GM12878 (cell line): ENCODE measurements around the gene GNAI2. TPM values are rescaled to one million over a fixed set of nuclear protein-coding genes. Genes with fewer than 3 reads are reported as not detected.

Experiments used
- ATAC-seq: fragments of 200-7000 bp; cut with Tn5 transposase; 3 replicates; pipeline ENCODE4 v1.9.1; 2020; ENCODE audit warnings: mild to moderate bottlenecking, moderate library complexity
- BruUV-seq: library from RNA; stranded (reverse); fragments of 400-500 nt; replicated peaks from 2 replicates; lab custom pipeline; 2021; lab: Mats Ljungman, UMichigan
- CTCF ChIA-PET: fragments of 300-600 bp; sonication (Branson Sonifier 250); formaldehyde crosslinking; extraction: SDS; loops from one replicate; lab custom pipeline; 2021; ENCODE audit warnings: inconsistent platforms; lab: Yijun Ruan, JAX
- POLR2A ChIA-PET: fragments of 350-600 bp; formaldehyde crosslinking; extraction: SDS; loops from one replicate; lab custom pipeline; 2021; ENCODE audit warnings: inconsistent platforms; lab: Charles Lee
- RAD21 ChIA-PET: fragments of 300-600 bp; sonication (Branson Sonifier 250); formaldehyde crosslinking; loops from one replicate; lab custom pipeline; 2023; ENCODE audit warnings: antibody characterized with exemption; ENCODE audit not compliant: unreplicated experiment; lab: Charles Lee
- SMC1A ChIA-PET: fragments of 300-600 bp; sonication (Branson Sonifier 250); formaldehyde crosslinking; loops from one replicate; lab custom pipeline; 2023; ENCODE audit not compliant: unreplicated experiment, uncharacterized antibody; lab: Charles Lee
- DNase-seq: peaks from one replicate; pipeline ENCODE4 v3.0.0-alpha.2; 2011; ENCODE audit warnings: low read depth, low spot score
- FAIRE-seq: peaks from 3 replicates; lab custom pipeline; 2011; peaks lifted over from hg19 to GRCh38; lab: Jason Lieb, UNC
- H2AFZ ChIP-seq: 2 replicates; pipeline ENCODE4 v1.6.0; 2011; ENCODE audit warnings: low read depth, low read length, control low read depth; ENCODE audit not compliant: control insufficient read depth
- H3K27ac ChIP-seq: 2 replicates; pipeline ENCODE4 v1.5.1; 2011; ENCODE audit warnings: control low read depth; ENCODE audit not compliant: control insufficient read depth, insufficient read depth
- H3K27me3 ChIP-seq, 2 experiments: replicated peaks in 1 of 2; 2 replicates each; pipeline versions ENCODE4 v1.6.0 to v1.6.1; 2011; ENCODE audit warnings: low read length in 1 of 2; ENCODE audit not compliant: control insufficient read depth in 2 of 2, insufficient read depth in 2 of 2
- H3K36me3 ChIP-seq, 2 experiments: 2 replicates each; pipeline ENCODE4 v1.5.1; 2011; ENCODE audit warnings: low read length in 1 of 2; ENCODE audit not compliant: control insufficient read depth in 2 of 2, insufficient read depth in 2 of 2
- H3K4me1 ChIP-seq: 2 replicates; pipeline ENCODE4 v1.6.1; 2011; ENCODE audit warnings: mild to moderate bottlenecking, low read length, moderate library complexity, mixed read lengths; ENCODE audit not compliant: control insufficient read depth, insufficient read depth
- H3K4me2 ChIP-seq: 2 replicates; pipeline ENCODE4 v1.6.0; 2011; ENCODE audit warnings: control low read depth; ENCODE audit not compliant: control insufficient read depth, insufficient read depth
- H3K4me3 ChIP-seq: fragments of 200-600 bp; sonication (generic); 2 replicates; pipeline ENCODE4 v1.5.1; 2016
- H3K79me2 ChIP-seq: 2 replicates; pipeline ENCODE4 v1.6.0; 2011; ENCODE audit warnings: low read length; ENCODE audit not compliant: control insufficient read depth, insufficient read depth
- H3K9ac ChIP-seq: 2 replicates; pipeline ENCODE4 v1.8.0; 2011; ENCODE audit warnings: low read length, control low read depth, mixed read lengths; ENCODE audit not compliant: control insufficient read depth, insufficient read depth
- H3K9me3 ChIP-seq: replicated peaks from 3 replicates; pipeline ENCODE4 v1.5.1; 2011; ENCODE audit warnings: mild to moderate bottlenecking, low read length; ENCODE audit not compliant: control insufficient read depth, insufficient read depth
- H4K20me1 ChIP-seq: 2 replicates; pipeline ENCODE4 v1.6.0; 2011; ENCODE audit not compliant: control insufficient read depth, insufficient read depth
- CBX3 ChIP-seq: fragments of 200-600 bp; sonication (generic); IDR thresholded peaks from 2 replicates; pipeline ENCODE4 v1.6.1; 2016; ENCODE audit warnings: low read depth, borderline replicate concordance
- EZH2 ChIP-seq: IDR thresholded peaks from 2 replicates; pipeline ENCODE4 v1.6.1; 2012; ENCODE audit warnings: low read depth, mild to moderate bottlenecking, control low read depth, inconsistent platforms, low read length, borderline replicate concordance; ENCODE audit not compliant: control insufficient read depth
- FOS ChIP-seq: IDR thresholded peaks from 3 replicates; pipeline ENCODE4 v1.6.1; 2011; ENCODE audit warnings: borderline replicate concordance; ENCODE audit not compliant: insufficient read length; ENCODE audit errors: extremely low read depth
- GABPA ChIP-seq: IDR thresholded peaks from 2 replicates; pipeline ENCODE4 v1.6.1; 2014; ENCODE audit warnings: antibody characterized with exemption, low read depth, mild to moderate bottlenecking, inconsistent platforms
- IKZF1 ChIP-seq: fragments of 450-650 bp; conservative IDR thresholded peaks from 2 replicates; pipeline ENCODE4 v1.6.1; 2017; ENCODE audit warnings: antibody characterized with exemption, mild to moderate bottlenecking
- JUND ChIP-seq: IDR thresholded peaks from 2 replicates; pipeline ENCODE4 v1.6.1; 2012; ENCODE audit warnings: low read depth, mild to moderate bottlenecking, low read length, improper control_type of control experiment, moderate library complexity
- KLF5 ChIP-seq: fragments of 450-650 bp; IDR thresholded peaks from 2 replicates; pipeline ENCODE4 v1.6.1; 2014; ENCODE audit warnings: mild to moderate bottlenecking; ENCODE audit not compliant: partially characterized antibody
- RAD21 ChIP-seq: IDR thresholded peaks from 2 replicates; pipeline ENCODE4 v1.6.1; 2011; ENCODE audit warnings: mild to moderate bottlenecking, low read depth, low read length, moderate library complexity; ENCODE audit not compliant: insufficient read depth
- RFX5 ChIP-seq: IDR thresholded peaks from 2 replicates; pipeline ENCODE4 v1.6.1; 2011; ENCODE audit warnings: low read depth, low read length, improper control_type of control experiment
- WGBS: methylation state at CpG from one replicate; pipeline ENCODE4 v1.1.6; 2016; ENCODE audit warnings: low lambda C conversion rate; ENCODE audit not compliant: insufficient replicate concordance, insufficient coverage; ENCODE audit errors: missing lambda C conversion rate; 5-methylcytosine and 5-hydroxymethylcytosine counted together
- in situ Hi-C: fragments of 300-500 bp; cut with MboI; formaldehyde crosslinking; loops from 9 replicates; pipeline ENCODE4 v1.14.3; 2018; ENCODE audit warnings: mixed read lengths
- intact Hi-C: fragments of 100-400 bp; cut with micrococcal nuclease; formaldehyde crosslinking; loops from one replicate; pipeline ENCODE4 v1.14.2; 2022; ENCODE audit not compliant: unreplicated experiment
- polyA plus RNA-seq, 11 experiments: library from polyadenylated mRNA; depleted of rRNA in 4 of 11; unstranded in 6 of 11; stranded (reverse) in 5 of 11; fragments of >200 nt; fragmentation: Nextera tagmentation in 4 of 11; fragmentation: Illumina TruSeq in 1 of 11; extraction: Ambion mirVana in 4 of 11; extraction: Trizol in 1 of 11; gene quantifications; 1 replicate in 1 of 11; 2 replicates in 10 of 11; pipeline versions ENCODE4 v1.2.1 to v1.2.3, GENCODE V29; 2011 to 2016; ENCODE audit warnings: inconsistent platforms in 2 of 11, missing spikeins in 2 of 11, low read depth in 1 of 11
- total RNA-seq, 4 experiments: library from RNA; depleted of rRNA in 3 of 4; stranded (reverse); fragments of >200 nt in 3 of 4; fragmentation: Illumina TruSeq in 1 of 4; extraction: Trizol in 1 of 4; gene quantifications; 2 replicates each; pipeline versions ENCODE4 v1.2.1 to v1.2.3, GENCODE V29; 2013 to 2021
- TF ChIP-seq, protein P1 (sequence below): fragments of 450-650 bp; IDR thresholded peaks from 2 replicates; pipeline ENCODE4 v1.6.1; 2017; ENCODE audit warnings: borderline replicate concordance
- TF ChIP-seq, protein P2 (sequence below): IDR thresholded peaks from 2 replicates; pipeline ENCODE4 v1.6.1; 2012; ENCODE audit warnings: low read depth, low read length, improper control_type of control experiment
- TF ChIP-seq, protein P3 (sequence below): fragments of 450-650 bp; formaldehyde crosslinking; IDR thresholded peaks from 2 replicates; pipeline ENCODE4 v1.4.0; 2020; ENCODE audit warnings: mild to moderate bottlenecking, moderate library complexity

The GNAI2 gene
- total and polyA plus RNA-seq, 10 of the 15 experiments (the other 5 are each of a cell fraction or from before 2014, with no cell fraction given): 5.0 to 346 (median 237) TPM

DNA sequence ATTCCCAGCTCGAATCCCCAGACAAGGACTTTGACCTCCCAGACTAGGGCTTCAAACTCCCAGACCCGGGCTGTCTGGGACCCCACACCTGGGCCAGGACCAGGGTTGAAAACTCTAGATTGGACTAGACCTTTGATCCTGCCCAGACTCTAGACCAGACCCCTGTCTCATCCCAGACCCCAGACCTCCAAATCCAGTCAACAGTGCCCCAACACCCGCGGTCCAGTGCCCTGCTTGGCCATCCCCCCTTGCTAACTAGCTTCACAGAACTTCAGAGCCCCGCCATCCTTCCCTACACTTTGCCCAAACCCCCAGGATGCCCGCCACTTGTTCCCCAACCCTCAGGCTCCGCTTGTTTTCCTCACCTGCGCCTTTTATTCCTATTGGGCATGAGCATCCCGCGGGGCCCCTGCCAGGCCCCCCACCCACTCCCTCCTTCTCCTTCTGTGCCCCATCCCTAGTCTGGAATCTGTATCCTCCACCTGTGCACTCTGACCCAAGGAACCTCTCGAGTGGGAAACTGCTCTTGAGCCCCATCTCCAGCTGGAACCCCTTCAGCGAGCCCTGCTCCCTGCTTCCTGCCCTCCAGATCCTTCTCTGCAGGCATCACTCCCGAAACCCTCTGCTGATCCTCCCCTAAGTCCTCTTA is 604 bp downstream of the GNAI2 start:
- H4K20me1 ChIP-seq: peaks cover 7% of the 10 kb centered on the region; the same call in 1 of the 2 replicates
- ChIA-PET SMC1A (interaction anchor here (1.2 kb wide), 1 partner anchor 100 kb away, joined by 4 read pairs; no protein-coding TSS in a partner anchor), POLR2A (interaction anchor here (0.9 to 4.0 kb wide), 6 partner anchors 8 to 354 kb away, joined by 3 to 38 read pairs (median 12); no protein-coding TSS in a partner anchor), RAD21 (interaction anchor here (0.8 to 2.4 kb wide), 2 partner anchors 10 to 56 kb away, joined by 3 to 19 read pairs; no protein-coding TSS in a partner anchor), CTCF (interaction anchor here (1.8 to 3.9 kb wide), 3 partner anchors 10 to 24 kb away, joined by 7 to 27 read pairs (median 19); no protein-coding TSS in a partner anchor)
- H3K4me3 ChIP-seq: peak overlapping the region; percentile 100
- peak overlapping the region; percentile 90 for H3K9ac ChIP-seq
- H3K4me2 ChIP-seq: peak overlapping the region; percentile 65
- FAIRE-seq (no peak), DNase-seq (no peak), ATAC-seq (no peak)
- no peaks in the 10 kb centered on the region for H3K9me3 ChIP-seq
- 0% methylated on average over 13 of the region's 13 CpGs for WGBS
- H3K4me1 ChIP-seq: peaks cover 21% of the 10 kb centered on the region
- in situ Hi-C loops (no loop called here), intact Hi-C loops (loop anchor here (1.0 to 5.0 kb wide), 2 partner anchors 56 to 101 kb away; partner anchors contain the start of gene IFRD2)
- no peaks in the 10 kb centered on the region for H3K27me3 ChIP-seq
- BruUV-seq: TSS peak; percentile 52
- no peaks in the 10 kb centered on the region; a peak in 2 of 4 replicates for H3K36me3 ChIP-seq
- peaks cover 54% of the 10 kb centered on the region for H3K79me2 ChIP-seq
- peak overlapping the region; percentile 91 for H3K27ac ChIP-seq
- H2AFZ ChIP-seq: no peak overlapping the region; the same call in 1 of the 2 replicates
- no peak for TF ChIP-seq FOS
- TF ChIP-seq RAD21: no peak
- TF ChIP-seq, protein P1, sequence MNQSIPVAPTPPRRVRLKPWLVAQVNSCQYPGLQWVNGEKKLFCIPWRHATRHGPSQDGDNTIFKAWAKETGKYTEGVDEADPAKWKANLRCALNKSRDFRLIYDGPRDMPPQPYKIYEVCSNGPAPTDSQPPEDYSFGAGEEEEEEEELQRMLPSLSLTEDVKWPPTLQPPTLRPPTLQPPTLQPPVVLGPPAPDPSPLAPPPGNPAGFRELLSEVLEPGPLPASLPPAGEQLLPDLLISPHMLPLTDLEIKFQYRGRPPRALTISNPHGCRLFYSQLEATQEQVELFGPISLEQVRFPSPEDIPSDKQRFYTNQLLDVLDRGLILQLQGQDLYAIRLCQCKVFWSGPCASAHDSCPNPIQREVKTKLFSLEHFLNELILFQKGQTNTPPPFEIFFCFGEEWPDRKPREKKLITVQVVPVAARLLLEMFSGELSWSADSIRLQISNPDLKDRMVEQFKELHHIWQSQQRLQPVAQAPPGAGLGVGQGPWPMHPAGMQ: no peak
- TF ChIP-seq, protein P2, sequence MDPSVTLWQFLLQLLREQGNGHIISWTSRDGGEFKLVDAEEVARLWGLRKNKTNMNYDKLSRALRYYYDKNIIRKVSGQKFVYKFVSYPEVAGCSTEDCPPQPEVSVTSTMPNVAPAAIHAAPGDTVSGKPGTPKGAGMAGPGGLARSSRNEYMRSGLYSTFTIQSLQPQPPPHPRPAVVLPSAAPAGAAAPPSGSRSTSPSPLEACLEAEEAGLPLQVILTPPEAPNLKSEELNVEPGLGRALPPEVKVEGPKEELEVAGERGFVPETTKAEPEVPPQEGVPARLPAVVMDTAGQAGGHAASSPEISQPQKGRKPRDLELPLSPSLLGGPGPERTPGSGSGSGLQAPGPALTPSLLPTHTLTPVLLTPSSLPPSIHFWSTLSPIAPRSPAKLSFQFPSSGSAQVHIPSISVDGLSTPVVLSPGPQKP: no peak
- TF ChIP-seq CBX3: no peak
- TF ChIP-seq, protein P3, sequence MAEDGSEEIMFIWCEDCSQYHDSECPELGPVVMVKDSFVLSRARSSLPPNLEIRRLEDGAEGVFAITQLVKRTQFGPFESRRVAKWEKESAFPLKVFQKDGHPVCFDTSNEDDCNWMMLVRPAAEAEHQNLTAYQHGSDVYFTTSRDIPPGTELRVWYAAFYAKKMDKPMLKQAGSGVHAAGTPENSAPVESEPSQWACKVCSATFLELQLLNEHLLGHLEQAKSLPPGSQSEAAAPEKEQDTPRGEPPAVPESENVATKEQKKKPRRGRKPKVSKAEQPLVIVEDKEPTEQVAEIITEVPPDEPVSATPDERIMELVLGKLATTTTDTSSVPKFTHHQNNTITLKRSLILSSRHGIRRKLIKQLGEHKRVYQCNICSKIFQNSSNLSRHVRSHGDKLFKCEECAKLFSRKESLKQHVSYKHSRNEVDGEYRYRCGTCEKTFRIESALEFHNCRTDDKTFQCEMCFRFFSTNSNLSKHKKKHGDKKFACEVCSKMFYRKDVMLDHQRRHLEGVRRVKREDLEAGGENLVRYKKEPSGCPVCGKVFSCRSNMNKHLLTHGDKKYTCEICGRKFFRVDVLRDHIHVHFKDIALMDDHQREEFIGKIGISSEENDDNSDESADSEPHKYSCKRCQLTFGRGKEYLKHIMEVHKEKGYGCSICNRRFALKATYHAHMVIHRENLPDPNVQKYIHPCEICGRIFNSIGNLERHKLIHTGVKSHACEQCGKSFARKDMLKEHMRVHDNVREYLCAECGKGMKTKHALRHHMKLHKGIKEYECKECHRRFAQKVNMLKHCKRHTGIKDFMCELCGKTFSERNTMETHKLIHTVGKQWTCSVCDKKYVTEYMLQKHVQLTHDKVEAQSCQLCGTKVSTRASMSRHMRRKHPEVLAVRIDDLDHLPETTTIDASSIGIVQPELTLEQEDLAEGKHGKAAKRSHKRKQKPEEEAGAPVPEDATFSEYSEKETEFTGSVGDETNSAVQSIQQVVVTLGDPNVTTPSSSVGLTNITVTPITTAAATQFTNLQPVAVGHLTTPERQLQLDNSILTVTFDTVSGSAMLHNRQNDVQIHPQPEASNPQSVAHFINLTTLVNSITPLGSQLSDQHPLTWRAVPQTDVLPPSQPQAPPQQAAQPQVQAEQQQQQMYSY: no peak
- no peak for TF ChIP-seq GABPA
- TF ChIP-seq JUND: no peak
- no peak for TF ChIP-seq RFX5
- no peak for TF ChIP-seq EZH2
- no peak for TF ChIP-seq KLF5
- TF ChIP-seq IKZF1: no peak
